ENCODE results near the gene KLRC4.

The KLRC4 gene

DNA sequence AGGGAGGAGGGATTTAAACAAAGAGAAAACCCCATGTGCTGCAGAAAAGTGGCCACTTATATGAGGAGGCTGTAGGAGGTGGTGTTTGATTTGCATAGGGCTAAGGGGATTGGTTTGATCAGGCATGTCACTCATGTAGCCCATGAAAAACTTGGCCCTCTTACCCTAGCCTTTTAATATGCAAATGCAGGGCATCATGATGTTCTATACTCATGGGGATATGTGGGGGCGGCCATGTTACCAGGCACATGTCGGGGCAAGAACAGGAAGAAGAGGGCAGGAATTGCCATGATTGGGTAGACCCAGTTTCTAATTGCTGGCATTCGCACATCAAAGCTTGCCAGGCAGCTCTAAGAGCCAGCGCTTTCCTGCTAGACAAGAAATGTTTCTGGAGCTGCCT, 48.5 kb downstream of the KLRC4 start:
- TF ChIP-seq, protein P1, sequence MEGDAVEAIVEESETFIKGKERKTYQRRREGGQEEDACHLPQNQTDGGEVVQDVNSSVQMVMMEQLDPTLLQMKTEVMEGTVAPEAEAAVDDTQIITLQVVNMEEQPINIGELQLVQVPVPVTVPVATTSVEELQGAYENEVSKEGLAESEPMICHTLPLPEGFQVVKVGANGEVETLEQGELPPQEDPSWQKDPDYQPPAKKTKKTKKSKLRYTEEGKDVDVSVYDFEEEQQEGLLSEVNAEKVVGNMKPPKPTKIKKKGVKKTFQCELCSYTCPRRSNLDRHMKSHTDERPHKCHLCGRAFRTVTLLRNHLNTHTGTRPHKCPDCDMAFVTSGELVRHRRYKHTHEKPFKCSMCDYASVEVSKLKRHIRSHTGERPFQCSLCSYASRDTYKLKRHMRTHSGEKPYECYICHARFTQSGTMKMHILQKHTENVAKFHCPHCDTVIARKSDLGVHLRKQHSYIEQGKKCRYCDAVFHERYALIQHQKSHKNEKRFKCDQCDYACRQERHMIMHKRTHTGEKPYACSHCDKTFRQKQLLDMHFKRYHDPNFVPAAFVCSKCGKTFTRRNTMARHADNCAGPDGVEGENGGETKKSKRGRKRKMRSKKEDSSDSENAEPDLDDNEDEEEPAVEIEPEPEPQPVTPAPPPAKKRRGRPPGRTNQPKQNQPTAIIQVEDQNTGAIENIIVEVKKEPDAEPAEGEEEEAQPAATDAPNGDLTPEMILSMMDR (IDR thresholded peaks at IDR 0.05) = no peak
- no peak overlapping the region for H3K27ac Mint-ChIP-seq
- DNase-seq = no peak
- H3K36me3 Mint-ChIP-seq (ENCODE audit: low read depth) = peaks cover 14% of the 10 kb centered on the region
- H3K27me3 Mint-ChIP-seq (ENCODE audit: low read depth, poor library complexity) = peaks cover 3% of the 10 kb centered on the region
- H3K9me3 Mint-ChIP-seq = peaks cover 29% of the 10 kb centered on the region
- peaks cover 15% of the 10 kb centered on the region for H3K4me1 Mint-ChIP-seq
- H3K4me3 Mint-ChIP-seq = no peak overlapping the region

DNA sequence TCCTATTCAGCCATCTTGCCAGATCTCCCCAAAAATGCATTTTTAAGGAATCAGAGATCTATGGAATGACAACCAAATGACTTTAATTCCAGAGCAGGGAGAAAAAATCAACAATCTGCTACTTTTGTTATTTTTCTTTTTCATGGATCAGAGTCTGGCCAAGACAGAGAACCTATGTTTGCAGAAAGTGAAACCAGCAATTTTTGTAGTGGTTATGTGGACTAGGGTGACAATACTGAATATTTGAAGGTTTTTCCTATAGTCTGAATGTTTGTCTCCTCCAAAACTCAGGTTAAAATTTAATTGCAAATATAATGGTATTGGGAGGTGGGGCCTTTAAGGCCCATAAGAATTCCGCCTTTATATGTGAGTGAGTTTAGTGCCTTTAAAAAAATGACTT, 50.6 kb downstream of the KLRC4 start:
- DNase-seq = no peak
- Mint-ChIP-seq H3K4me3 (no peak overlapping the region), H3K4me1 (peaks cover 18% of the 10 kb centered on the region), H3K9me3 (peaks cover 29% of the 10 kb centered on the region), H3K27ac (no peak overlapping the region), H3K27me3 (ENCODE audit: low read depth, poor library complexity) (peaks cover 3% of the 10 kb centered on the region), H3K36me3 (ENCODE audit: low read depth) (peaks cover 14% of the 10 kb centered on the region)
- TF ChIP-seq, protein P1 (IDR thresholded peaks at IDR 0.05) = no peak

DNA sequence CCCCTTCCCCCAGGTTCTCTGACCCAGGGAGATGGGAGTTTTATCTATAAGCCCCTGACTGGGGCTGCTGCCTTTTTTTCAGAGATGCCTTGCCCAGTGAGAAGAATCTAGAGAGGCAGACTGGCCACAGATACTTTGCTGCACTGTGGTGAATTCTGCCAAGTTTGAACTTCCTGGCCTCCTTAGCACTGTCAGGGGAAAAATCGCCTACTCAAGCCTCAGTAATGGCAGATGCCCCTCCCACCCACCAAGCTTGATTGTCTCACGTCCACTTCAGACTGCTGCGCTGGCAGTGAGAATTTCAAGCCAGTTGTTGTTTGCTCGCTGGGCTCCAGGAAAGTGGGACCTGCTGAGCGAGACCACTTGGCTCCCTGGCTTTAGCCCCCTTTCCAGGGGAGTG, 51.4 kb downstream of the KLRC4 start:
- H3K36me3 Mint-ChIP-seq (ENCODE audit: low read depth) = peaks cover 15% of the 10 kb centered on the region

More for the DNA sequence above, 51.4 kb downstream of the KLRC4 start:
- no peak for DNase-seq
- Mint-ChIP-seq H3K27me3 (ENCODE audit: low read depth, poor library complexity) (peaks cover 3% of the 10 kb centered on the region), H3K4me1 (peaks cover 18% of the 10 kb centered on the region), H3K27ac (no peak overlapping the region), H3K4me3 (no peak overlapping the region), H3K9me3 (peaks cover 35% of the 10 kb centered on the region)
- TF ChIP-seq, protein P1 (IDR thresholded peaks at IDR 0.05) = no peak

Data from nephron progenitor cell (in vitro differentiated cells).